ENCODE measurements around the gene SCUBE1. TPM values are rescaled to one million over a fixed set of nuclear protein-coding genes. Genes with fewer than 3 reads are reported as not detected.

SCUBE1 gene
- total RNA-seq, 3 donors from 2014 or later = 0.48 to 0.98 (median 0.88) TPM

GRCh38 chr22:43277091-43277490 is 66.1 kb downstream of the SCUBE1 start:
- TF ChIP-seq CTCF (IDR thresholded peaks at IDR 0.05) (no peak), POLR2AphosphoS5 (IDR thresholded peaks at IDR 0.05) (no peak), POLR2A (IDR thresholded peaks at IDR 0.05) (no peak)
- Histone ChIP-seq H3K4me1 (no peaks in the 10 kb centered on the region), H3K27me3 (no peaks in the 10 kb centered on the region), H3K9me3 (no peaks in the 10 kb centered on the region), H3K27ac (no peak overlapping the region), H3K36me3 (no peaks in the 10 kb centered on the region), H3K4me3 (no peak overlapping the region)
- no peak for DNase-seq (ENCODE audit: low spot score in 2 of 2)
- intact Hi-C loops (cut with DNase I; ENCODE audit: low total_unique reads) = no loop called here

GRCh38 chr22:43276321-43276720 is 66.9 kb downstream of the SCUBE1 start:
- DNase-seq (ENCODE audit: low spot score in 2 of 2) = no peak
- no peaks in the 10 kb centered on the region for H3K4me1 ChIP-seq
- H3K36me3 ChIP-seq = no peaks in the 10 kb centered on the region
- no peaks in the 10 kb centered on the region for H3K27me3 ChIP-seq
- H3K4me3 ChIP-seq = no peak overlapping the region
- H3K27ac ChIP-seq = no peak overlapping the region
- intact Hi-C loops (cut with DNase I; ENCODE audit: low total_unique reads) = no loop called here
- no peak for TF ChIP-seq CTCF (IDR thresholded peaks at IDR 0.05)
- no peak for TF ChIP-seq POLR2A (IDR thresholded peaks at IDR 0.05)
- no peak for TF ChIP-seq POLR2AphosphoS5 (IDR thresholded peaks at IDR 0.05)
- H3K9me3 ChIP-seq = no peaks in the 10 kb centered on the region

- Histone ChIP-seq H3K27me3 (no peaks in the 10 kb centered on the region), H3K9me3 (no peaks in the 10 kb centered on the region), H3K4me3 (no peak overlapping the region), H3K4me1 (no peaks in the 10 kb centered on the region), H3K36me3 (no peaks in the 10 kb centered on the region), H3K27ac (no peak overlapping the region)
- TF ChIP-seq POLR2A (IDR thresholded peaks at IDR 0.05) (no peak), POLR2AphosphoS5 (IDR thresholded peaks at IDR 0.05) (no peak), CTCF (IDR thresholded peaks at IDR 0.05) (no peak)
- DNase-seq (ENCODE audit: low spot score in 2 of 2) = no peak
- intact Hi-C loops (cut with DNase I; ENCODE audit: low total_unique reads) = no loop called here
Measured at GRCh38 chr22:43275545-43276317, 67.4 kb downstream of the SCUBE1 start.

- H3K4me1 ChIP-seq = no peaks in the 10 kb centered on the region
- no peaks in the 10 kb centered on the region for H3K36me3 ChIP-seq
- H3K27ac ChIP-seq = no peak overlapping the region
- intact Hi-C loops (cut with DNase I; ENCODE audit: low total_unique reads) = no loop called here
- DNase-seq (ENCODE audit: low spot score in 2 of 2) = no peak
- no peak for TF ChIP-seq CTCF (IDR thresholded peaks at IDR 0.05)
- TF ChIP-seq POLR2A (IDR thresholded peaks at IDR 0.05) = no peak
- no peak for TF ChIP-seq POLR2AphosphoS5 (IDR thresholded peaks at IDR 0.05)
- no peaks in the 10 kb centered on the region for H3K9me3 ChIP-seq
- H3K27me3 ChIP-seq = no peaks in the 10 kb centered on the region
- no peak overlapping the region for H3K4me3 ChIP-seq
Measured at GRCh38 chr22:43274595-43275240, 68.5 kb downstream of the SCUBE1 start.

- Histone ChIP-seq H3K27ac (no peak overlapping the region), H3K4me3 (no peak overlapping the region), H3K27me3 (no peaks in the 10 kb centered on the region), H3K36me3 (no peaks in the 10 kb centered on the region), H3K9me3 (no peaks in the 10 kb centered on the region), H3K4me1 (no peaks in the 10 kb centered on the region)
- intact Hi-C loops (cut with DNase I; ENCODE audit: low total_unique reads) = no loop called here
- DNase-seq (ENCODE audit: low spot score in 2 of 2) = no peak
- TF ChIP-seq POLR2AphosphoS5 (IDR thresholded peaks at IDR 0.05) (no peak), POLR2A (IDR thresholded peaks at IDR 0.05) (no peak), CTCF (IDR thresholded peaks at IDR 0.05) (peak; percentile 68 to 78 (median 76))
Measured at GRCh38 chr22:43273902-43274484, 69.2 kb downstream of the SCUBE1 start.
